IMR-90 (cell line): Measurements from ENCODE around the gene TOB2.

Source experiments
- CEBPB ChIP-seq: IDR thresholded peaks from 2 replicates; pipeline ENCODE4 v1.6.1; 2012; ENCODE audit warnings: low read depth, low read length, improper control_type of control experiment
- CHD1 ChIP-seq: IDR thresholded peaks from 2 replicates; pipeline ENCODE4 v1.6.1; 2012; ENCODE audit warnings: low read depth, low read length, improper control_type of control experiment
- CTCF ChIP-seq: conservative IDR thresholded peaks from 2 replicates; pipeline ENCODE4 v1.5.1; 2012; ENCODE audit warnings: mild to moderate bottlenecking, low read depth, low read length, improper control_type of control experiment
- FOS ChIP-seq: fragments of 150-350 bp; IDR thresholded peaks from 2 replicates; pipeline ENCODE4 v1.6.1; 2016; ENCODE audit warnings: low read depth, low read length
- MAZ ChIP-seq: IDR thresholded peaks from 2 replicates; pipeline ENCODE4 v1.6.1; 2012; ENCODE audit warnings: low read depth, mild to moderate bottlenecking, low read length, improper control_type of control experiment, moderate library complexity, borderline replicate concordance
- NFE2L2 ChIP-seq: fragments of 150-350 bp; IDR thresholded peaks from 2 replicates; pipeline ENCODE4 v1.6.1; 2016; ENCODE audit warnings: low read depth, mild to moderate bottlenecking, low read length
- POLR2A ChIP-seq: IDR thresholded peaks from 2 replicates; pipeline ENCODE4 v1.6.1; 2012; ENCODE audit warnings: mild to moderate bottlenecking, low read depth, low read length
- RCOR1 ChIP-seq: IDR thresholded peaks from 2 replicates; pipeline ENCODE4 v1.6.1; 2012; ENCODE audit warnings: mild to moderate bottlenecking, low read length, improper control_type of control experiment; ENCODE audit not compliant: insufficient replicate concordance
- RFX5 ChIP-seq: IDR thresholded peaks from 2 replicates; pipeline ENCODE4 v1.8.0; 2012; ENCODE audit warnings: low read depth, mild to moderate bottlenecking, low read length, moderate library complexity
- SMC3 ChIP-seq: fragments of 150-350 bp; IDR thresholded peaks from 2 replicates; pipeline ENCODE4 v1.6.1; 2016; ENCODE audit warnings: low read depth, mild to moderate bottlenecking, antibody characterized with exemption, low read length, moderate library complexity
- USF2 ChIP-seq: fragments of 150-350 bp; IDR thresholded peaks from 2 replicates; pipeline ENCODE4 v1.6.1; 2017; ENCODE audit warnings: mild to moderate bottlenecking, antibody characterized with exemption, low read length, low read depth

GRCh38 chr22:41435560-41435959 is 11.0 kb downstream of the TOB2 start:
- no peak for TF ChIP-seq CTCF
- TF ChIP-seq RCOR1 = no peak
- TF ChIP-seq POLR2A = no peak
- TF ChIP-seq CHD1 = no peak
- no peak for TF ChIP-seq USF2
- TF ChIP-seq MAZ = no peak
- no peak for TF ChIP-seq RFX5
- TF ChIP-seq CEBPB = no peak
- TF ChIP-seq SMC3 = no peak
- no peak for TF ChIP-seq NFE2L2
- TF ChIP-seq FOS = no peak
